Endodermal cell (in vitro differentiated cells): ENCODE data around the gene RERE. TPM values are rescaled to one million over a fixed set of nuclear protein-coding genes. Genes with fewer than 3 reads are reported as not detected.

Source experiments
- DNase-seq: peaks from one replicate; pipeline ENCODE4 v3.0.0-alpha.2; 2017
- H3K27ac ChIP-seq: 2 replicates; pipeline ENCODE4 v1.5.1; 2013; ENCODE audit warnings: mild to moderate bottlenecking, low read depth, low read length, moderate library complexity
- H3K27me3 ChIP-seq: 2 replicates; pipeline ENCODE4 v1.6.1; 2013; ENCODE audit warnings: mild to moderate bottlenecking, low read length, moderate library complexity; ENCODE audit not compliant: insufficient read depth, control insufficient read depth, poor library complexity, severe bottlenecking
- H3K36me3 ChIP-seq: 2 replicates; pipeline ENCODE4 v1.7.0; 2013; ENCODE audit warnings: mild to moderate bottlenecking, low read length, moderate library complexity; ENCODE audit not compliant: control insufficient read depth, insufficient read depth
- H3K4me1 ChIP-seq: one replicate; pipeline ENCODE4 v1.7.0; 2013; ENCODE audit warnings: low read length; ENCODE audit not compliant: control insufficient read depth, insufficient read depth
- H3K4me3 ChIP-seq: 2 replicates; pipeline ENCODE4 v1.5.1; 2013; ENCODE audit warnings: mild to moderate bottlenecking, low read length, moderate library complexity
- H3K9ac ChIP-seq: 2 replicates; pipeline ENCODE4 v1.6.1; 2013; ENCODE audit warnings: mild to moderate bottlenecking, low read length, moderate library complexity; ENCODE audit not compliant: poor library complexity, severe bottlenecking; ENCODE audit errors: extremely low read depth
- H3K9me3 ChIP-seq: 2 replicates; pipeline ENCODE4 v1.6.1; 2013; ENCODE audit warnings: mild to moderate bottlenecking, low read length, moderate library complexity; ENCODE audit not compliant: control insufficient read depth
- H3K27ac Mint-ChIP-seq: 2 replicates; pipeline ENCODE4 v1.8.0; 2020; ENCODE audit warnings: mixed read lengths
- H3K27me3 Mint-ChIP-seq: 2 replicates; pipeline ENCODE4 v1.8.0; 2021; ENCODE audit warnings: mild to moderate bottlenecking, mixed read lengths; ENCODE audit not compliant: insufficient read depth
- H3K36me3 Mint-ChIP-seq: 2 replicates; pipeline ENCODE4 v1.8.0; 2020; ENCODE audit warnings: low read depth, mixed read lengths
- H3K4me1 Mint-ChIP-seq: 2 replicates; pipeline ENCODE4 v1.8.0; 2020; ENCODE audit warnings: mixed read lengths
- H3K4me3 Mint-ChIP-seq: 2 replicates; pipeline ENCODE4 v1.8.0; 2020; ENCODE audit warnings: mild to moderate bottlenecking, moderate library complexity, mixed read lengths
- H3K9me3 Mint-ChIP-seq: 2 replicates; pipeline ENCODE4 v1.8.0; 2020; ENCODE audit warnings: mild to moderate bottlenecking, mixed read lengths
- CTCF ChIP-seq: fragments of 200-600 bp; sonication (generic); conservative IDR thresholded peaks from 2 replicates; pipeline ENCODE4 v1.5.0; 2021; ENCODE audit warnings: antibody characterized with exemption, mild to moderate bottlenecking
- WGBS, 2 experiments: methylation state at CpG; one replicate each; pipeline versions ENCODE4 v1.1.5 to v1.1.7; 2013; ENCODE audit warnings: missing lambda C conversion rate in 2 of 2, mixed read lengths in 1 of 2; ENCODE audit not compliant: insufficient coverage in 1 of 2, insufficient read length in 1 of 2; 5-methylcytosine and 5-hydroxymethylcytosine counted together
- total RNA-seq, 2 donors: library from RNA; stranded (reverse); fragmentation: NEBNext Ultra II Directional in 1 of 2; extraction: Animal tissue kit (Norgen Biotek cat#: 25700) in 1 of 2; gene quantifications; 2 replicates in 1 of 2; 3 replicates in 1 of 2; pipeline ENCODE4 v1.2.1, GENCODE V29; 2021

RERE gene
- total RNA-seq, 2 donors from 2014 or later: 159 to 179 TPM

DNA sequence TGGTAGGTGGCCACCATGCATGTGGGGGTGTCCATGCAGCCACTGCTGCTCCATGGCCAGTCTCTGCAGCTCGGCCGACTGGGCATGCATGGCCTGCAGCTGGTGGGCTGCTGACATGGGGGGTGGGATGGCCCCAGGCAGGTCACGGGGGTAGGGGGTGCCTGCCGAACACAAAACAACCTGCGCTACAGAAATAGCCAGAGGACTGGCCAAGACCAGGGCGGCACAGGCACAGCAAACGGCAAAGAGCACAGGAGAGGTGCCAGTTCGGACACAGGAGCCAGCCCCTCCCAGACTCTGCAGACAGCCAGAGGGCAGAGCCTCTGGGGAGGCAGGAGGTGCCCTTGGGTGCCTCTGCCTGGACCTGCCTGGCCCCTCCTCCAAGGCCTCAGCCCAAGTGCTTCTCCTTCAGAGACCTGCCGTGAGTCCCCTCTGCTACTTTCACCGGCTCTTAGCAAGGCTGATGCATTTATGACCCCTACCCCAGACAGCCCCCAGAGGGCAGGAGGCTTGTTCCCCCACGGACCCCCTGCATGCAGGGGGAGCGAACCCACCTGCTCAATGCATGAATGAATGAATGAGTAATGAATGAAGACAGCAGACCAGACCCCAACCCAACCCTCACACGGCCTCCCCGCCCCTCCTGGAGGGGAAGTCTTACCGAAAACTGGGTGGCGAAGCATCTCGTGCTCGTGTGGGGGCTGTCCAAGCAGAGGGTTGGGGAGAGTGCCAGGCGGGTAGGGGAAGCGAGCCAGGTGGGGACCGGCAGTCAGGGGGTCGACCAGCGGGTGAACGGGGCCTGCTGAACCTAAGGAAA, 461.8 kb downstream of the RERE start:
- peaks cover 39% of the 10 kb centered on the region for H3K36me3 Mint-ChIP-seq
- H3K27me3 ChIP-seq: no peaks in the 10 kb centered on the region
- peaks cover 66% of the 10 kb centered on the region for H3K36me3 ChIP-seq
- H3K27ac ChIP-seq: peak overlapping the region; percentile 29
- WGBS, 2 experiments: 97% methylated on average over 10 to 22 of the region's 24 CpGs
- no peak overlapping the region for H3K9ac ChIP-seq
- H3K27ac Mint-ChIP-seq: peak overlapping the region; percentile 55
- H3K4me3 ChIP-seq: no peak overlapping the region
- no peaks in the 10 kb centered on the region for H3K27me3 Mint-ChIP-seq
- H3K4me1 ChIP-seq: no peaks in the 10 kb centered on the region
- no peaks in the 10 kb centered on the region for H3K9me3 Mint-ChIP-seq
- H3K4me1 Mint-ChIP-seq: peaks cover 6% of the 10 kb centered on the region
- no peak overlapping the region for H3K4me3 Mint-ChIP-seq
- no peaks in the 10 kb centered on the region for H3K9me3 ChIP-seq
- TF ChIP-seq CTCF: no peak
- DNase-seq: no peak

GRCh38 chr1:8354038-8354437, 463.4 kb downstream of the RERE start:
- TF ChIP-seq CTCF: no peak
- Mint-ChIP-seq H3K27me3 (no peaks in the 10 kb centered on the region), H3K4me3 (no peak overlapping the region), H3K27ac (no peak overlapping the region), H3K4me1 (peaks cover 6% of the 10 kb centered on the region), H3K36me3 (peaks cover 35% of the 10 kb centered on the region), H3K9me3 (no peaks in the 10 kb centered on the region)
- DNase-seq: no peak
- no peak overlapping the region for H3K9ac ChIP-seq
- H3K27me3 ChIP-seq: no peaks in the 10 kb centered on the region
- H3K27ac ChIP-seq: no peak overlapping the region
- H3K9me3 ChIP-seq: no peaks in the 10 kb centered on the region
- peaks cover 62% of the 10 kb centered on the region for H3K36me3 ChIP-seq
- 95% methylated on average over 4 to 7 of the region's 8 CpGs for WGBS, 2 experiments
- H3K4me1 ChIP-seq: no peaks in the 10 kb centered on the region
- H3K4me3 ChIP-seq: no peak overlapping the region

- 94 to 97% methylated on average over 15 to 21 of the region's 21 CpGs for WGBS, 2 experiments
- no peaks in the 10 kb centered on the region for H3K27me3 ChIP-seq
- H3K4me1 ChIP-seq: no peaks in the 10 kb centered on the region
- Mint-ChIP-seq H3K4me3 (no peak overlapping the region), H3K9me3 (no peaks in the 10 kb centered on the region), H3K27ac (peak overlapping the region; percentile 15), H3K36me3 (peaks cover 31% of the 10 kb centered on the region), H3K4me1 (peaks cover 9% of the 10 kb centered on the region), H3K27me3 (peaks cover 1% of the 10 kb centered on the region)
- peaks cover 53% of the 10 kb centered on the region for H3K36me3 ChIP-seq
- DNase-seq: no peak
- H3K4me3 ChIP-seq: no peak overlapping the region
- H3K9me3 ChIP-seq: no peaks in the 10 kb centered on the region
- TF ChIP-seq CTCF: no peak
- no peak overlapping the region for H3K9ac ChIP-seq
- H3K27ac ChIP-seq: peak overlapping the region; percentile 61
These were observed 464.3 kb downstream of the RERE start for GRCh38 chr1:8352886-8353785.
